ENCODE data around the gene FBXL22. TPM values are rescaled to one million over a fixed set of nuclear protein-coding genes. Genes with fewer than 3 reads are reported as not detected.
A peak's percentile ranks its signal among the peaks of the same experiment; 100 is the strongest.

The FBXL22 gene, protein sequence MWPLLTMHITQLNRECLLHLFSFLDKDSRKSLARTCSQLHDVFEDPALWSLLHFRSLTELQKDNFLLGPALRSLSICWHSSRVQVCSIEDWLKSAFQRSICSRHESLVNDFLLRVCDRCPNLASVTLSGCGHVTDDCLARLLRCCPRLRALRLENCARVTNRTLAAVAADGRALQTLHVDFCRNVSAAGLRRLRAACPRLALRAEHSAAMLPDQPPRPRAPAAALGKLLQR
- total RNA-seq (2014; rRNA removed; shearing (Covaris generic)): 0.18 and 2.1 TPM in 2 replicates

DNA sequence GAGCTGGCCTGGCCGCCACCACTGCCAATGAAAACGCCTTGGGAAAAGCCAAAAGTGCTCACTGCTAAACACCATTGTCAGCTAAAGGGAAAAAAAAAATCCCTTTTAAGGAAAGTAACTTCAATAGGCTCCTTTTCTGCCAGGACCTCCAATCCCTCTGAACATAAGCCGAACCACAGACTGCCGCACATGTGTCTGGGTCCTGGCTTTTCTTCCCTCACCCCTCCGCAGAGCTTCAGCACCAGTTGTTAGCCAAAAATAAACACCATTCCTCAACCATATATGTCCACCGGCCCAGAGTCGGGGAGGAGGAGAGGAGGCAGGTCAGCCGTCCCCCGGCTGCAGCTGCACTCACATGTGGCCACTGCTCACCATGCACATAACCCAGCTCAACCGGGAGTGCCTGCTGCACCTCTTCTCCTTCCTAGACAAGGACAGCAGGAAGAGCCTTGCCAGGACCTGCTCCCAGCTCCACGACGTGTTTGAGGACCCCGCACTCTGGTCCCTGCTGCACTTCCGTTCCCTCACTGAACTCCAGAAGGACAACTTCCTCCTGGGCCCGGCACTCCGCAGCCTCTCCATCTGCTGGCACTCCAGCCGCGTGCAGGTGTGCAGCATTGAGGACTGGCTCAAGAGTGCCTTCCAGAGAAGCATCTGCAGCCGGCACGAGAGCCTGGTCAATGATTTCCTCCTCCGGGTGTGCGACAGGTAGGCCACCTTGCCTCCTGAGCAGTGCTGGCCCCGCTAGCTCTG lies at the start of gene FBXL22:
TSS of gene FBXL22 (plus strand) at position 350 of the 753 bp plus-strand sequence. CDS start at position 356, 6 bp downstream.
- peak in 1 of 2 experiments; percentile 44 for DNase-seq (ENCODE audit: low read depth in 1 of 2, low spot score in 2 of 2)
- no peak within 1 kb of the TSS for H3K4me3 ChIP-seq
- H3K4me1 ChIP-seq (replicated peaks): peaks cover 39% of the 10 kb centered on the region
- no peak within 1 kb of the TSS for H3K27ac ChIP-seq
- H3K36me3 ChIP-seq: peaks cover 17% of the 10 kb centered on the region; the same call in 1 of the 2 replicates
- no peaks in the 10 kb centered on the region for H3K27me3 ChIP-seq (replicated peaks)
- H3K9me3 ChIP-seq (replicated peaks): no peaks in the 10 kb centered on the region

DNA sequence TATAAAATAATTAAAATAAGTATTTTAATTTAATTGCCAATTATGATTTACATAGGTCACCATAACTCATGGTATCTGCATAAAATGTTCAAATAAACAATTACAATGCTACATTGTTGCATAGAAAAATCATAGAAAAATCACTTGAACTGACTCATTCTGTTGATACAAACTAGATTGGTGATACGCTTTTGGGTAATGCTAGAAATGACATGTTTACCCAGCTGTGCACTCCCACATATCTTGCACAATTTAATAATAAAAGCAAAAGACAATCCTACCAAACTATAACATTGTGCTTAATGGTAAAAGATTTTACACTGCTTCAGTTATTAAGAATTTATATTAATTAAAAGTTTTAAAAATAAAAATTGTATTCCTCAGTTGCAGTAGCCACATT lies 45.8 kb upstream of the FBXL22 start:
- no peaks in the 10 kb centered on the region for H3K27me3 ChIP-seq (replicated peaks)
- H3K4me1 ChIP-seq (replicated peaks): peaks cover 21% of the 10 kb centered on the region
- no peak for DNase-seq (ENCODE audit: low read depth in 1 of 2, low spot score in 2 of 2)
- no peak overlapping the region for H3K4me3 ChIP-seq
- H3K36me3 ChIP-seq: no peaks in the 10 kb centered on the region; the same call in 1 of the 2 replicates
- no peaks in the 10 kb centered on the region for H3K9me3 ChIP-seq (replicated peaks)
- no peak overlapping the region for H3K27ac ChIP-seq

DNA sequence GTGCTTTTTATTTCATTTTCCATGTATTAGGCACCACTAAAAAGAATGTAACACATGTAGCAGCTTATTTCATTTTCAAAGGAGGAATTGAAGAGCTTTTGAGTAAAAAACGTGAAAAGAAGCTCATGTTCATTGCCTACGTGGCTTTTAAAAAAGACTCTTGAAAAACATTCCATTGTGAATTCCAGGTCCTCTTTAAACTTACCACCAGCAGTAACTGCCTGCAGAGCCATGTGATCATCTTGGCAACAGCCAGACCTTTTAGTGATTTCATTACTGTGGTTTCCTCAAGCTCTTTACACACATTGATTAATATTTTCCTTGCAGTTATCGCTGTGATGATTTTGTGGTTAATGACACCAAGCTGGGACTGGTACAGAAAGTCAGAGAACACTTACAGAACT lies 43.8 kb upstream of the FBXL22 start:
- peak overlapping the region; percentile 75 for H3K27ac ChIP-seq
- peaks cover 7% of the 10 kb centered on the region for H3K36me3 ChIP-seq
- H3K9me3 ChIP-seq (replicated peaks): no peaks in the 10 kb centered on the region
- no peak overlapping the region for H3K4me3 ChIP-seq
- peak; percentile 54 to 55 for DNase-seq (ENCODE audit: low read depth in 1 of 2, low spot score in 2 of 2)
- H3K4me1 ChIP-seq (replicated peaks): peaks cover 21% of the 10 kb centered on the region
- H3K27me3 ChIP-seq (replicated peaks): no peaks in the 10 kb centered on the region

DNA sequence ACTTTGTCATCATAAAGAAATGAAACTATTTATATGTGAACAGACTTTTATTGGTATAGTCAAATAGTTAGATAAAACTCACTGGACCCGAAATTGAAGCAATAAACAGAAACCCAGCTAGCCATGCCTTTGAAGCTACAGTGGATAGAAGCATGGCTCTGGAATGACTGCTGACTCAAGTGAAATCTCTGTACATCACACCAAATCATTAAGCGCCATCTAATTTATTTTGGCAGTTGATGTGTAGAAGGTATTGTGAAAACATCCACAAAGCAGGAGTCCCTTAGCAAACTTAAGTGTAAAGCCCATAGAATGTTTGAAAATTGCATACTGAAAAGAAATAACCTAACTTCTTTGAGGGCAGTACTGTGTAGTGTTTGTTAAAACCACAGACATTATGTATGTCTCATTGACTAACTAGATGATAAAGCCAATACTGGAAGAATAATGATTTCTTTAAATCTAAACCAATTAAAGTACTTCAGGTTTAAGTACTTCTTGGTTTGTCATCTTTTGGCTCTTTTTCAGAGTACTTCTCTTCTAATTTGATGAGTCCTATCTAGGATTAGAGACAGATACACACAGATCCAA lies 42.8 kb upstream of the FBXL22 start:
- H3K27me3 ChIP-seq (replicated peaks): no peaks in the 10 kb centered on the region
- H3K4me1 ChIP-seq (replicated peaks): peaks cover 21% of the 10 kb centered on the region
- no peak overlapping the region for H3K4me3 ChIP-seq
- no peak for DNase-seq (ENCODE audit: low read depth in 1 of 2, low spot score in 2 of 2)
- 0 out of 2 replicates have a peak overlapping the region, but pooled peaks have one; percentile 75 for H3K27ac ChIP-seq
- no peaks in the 10 kb centered on the region for H3K9me3 ChIP-seq (replicated peaks)
- H3K36me3 ChIP-seq: peaks cover 10% of the 10 kb centered on the region

DNA sequence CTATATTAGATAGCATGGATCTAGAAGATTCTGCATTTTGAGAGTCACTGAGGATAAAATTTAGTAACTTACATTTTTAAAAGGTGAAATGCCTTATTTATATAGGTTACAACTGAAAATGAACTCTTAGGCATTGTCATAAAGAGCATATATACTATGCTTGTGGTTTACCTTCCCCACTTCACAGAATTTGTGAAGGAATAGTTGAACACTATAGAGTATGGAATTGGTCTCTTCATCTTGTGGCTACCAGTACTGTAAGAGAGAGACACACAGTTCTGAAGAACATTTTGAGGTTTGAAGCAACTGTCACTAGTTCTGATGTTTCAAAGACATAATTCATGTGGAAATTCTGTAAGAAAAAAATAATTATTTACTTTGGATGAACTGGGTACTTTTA lies 41.7 kb upstream of the FBXL22 start:
- H3K9me3 ChIP-seq (replicated peaks): no peaks in the 10 kb centered on the region
- DNase-seq (ENCODE audit: low read depth in 1 of 2, low spot score in 2 of 2): no peak
- H3K4me3 ChIP-seq: no peak overlapping the region
- H3K36me3 ChIP-seq: peaks cover 16% of the 10 kb centered on the region
- no peaks in the 10 kb centered on the region for H3K27me3 ChIP-seq (replicated peaks)
- peaks cover 21% of the 10 kb centered on the region for H3K4me1 ChIP-seq (replicated peaks)
- H3K27ac ChIP-seq: no peak overlapping the region

- Histone ChIP-seq H3K4me1 (replicated peaks) (peaks cover 21% of the 10 kb centered on the region), H3K36me3 (peaks cover 24% of the 10 kb centered on the region), H3K9me3 (replicated peaks) (no peaks in the 10 kb centered on the region), H3K4me3 (no peak overlapping the region), H3K27ac (no peak overlapping the region), H3K27me3 (replicated peaks) (no peaks in the 10 kb centered on the region)
- DNase-seq (ENCODE audit: low read depth in 1 of 2, low spot score in 2 of 2): no peak
Measured at GRCh38 chr15:63556246-63556645, 40.9 kb upstream of the FBXL22 start.

DNA sequence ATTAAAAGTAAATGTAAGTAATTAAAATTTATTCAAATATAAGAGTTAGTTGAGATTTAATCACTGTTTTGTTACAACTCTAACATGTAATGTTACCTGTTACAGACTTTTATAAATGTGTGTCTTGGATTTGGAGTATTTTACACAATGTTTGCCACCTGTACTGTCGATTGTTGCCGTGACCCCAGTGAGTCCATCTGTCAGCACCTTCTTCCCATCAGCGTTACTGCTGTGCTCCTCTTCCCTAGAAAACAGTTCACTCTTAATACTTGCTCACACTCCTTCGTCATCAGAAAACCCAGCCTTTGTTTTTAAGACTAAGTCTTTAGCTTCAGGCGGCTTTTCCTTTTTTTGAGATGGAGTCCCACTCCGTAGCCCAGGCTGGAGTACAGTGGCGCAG lies 40.5 kb upstream of the FBXL22 start:
- no peaks in the 10 kb centered on the region for H3K9me3 ChIP-seq (replicated peaks)
- H3K27ac ChIP-seq: no peak overlapping the region
- H3K27me3 ChIP-seq (replicated peaks): no peaks in the 10 kb centered on the region
- DNase-seq (ENCODE audit: low read depth in 1 of 2, low spot score in 2 of 2): no peak
- peaks cover 21% of the 10 kb centered on the region for H3K4me1 ChIP-seq (replicated peaks)
- H3K4me3 ChIP-seq: no peak overlapping the region
- peaks cover 29% of the 10 kb centered on the region for H3K36me3 ChIP-seq

DNA sequence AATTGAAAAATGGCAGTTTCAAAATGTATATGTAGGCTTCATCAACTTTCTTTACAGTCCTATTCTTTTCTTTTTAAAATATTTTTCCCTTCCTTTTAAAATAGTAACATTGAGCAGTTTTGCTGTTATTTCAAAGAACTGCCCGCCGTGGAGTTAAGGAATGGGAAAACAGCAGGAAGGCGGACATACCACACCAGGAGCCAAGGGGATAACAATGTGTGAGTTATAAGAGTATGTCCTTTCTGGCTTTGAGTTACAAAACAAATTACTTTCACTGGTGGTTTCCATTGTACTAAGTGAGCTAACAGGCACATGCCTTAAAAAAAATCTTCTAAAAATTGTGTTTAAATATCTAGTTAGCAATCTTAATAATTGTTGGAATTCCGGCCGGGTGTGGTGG lies 37.4 kb upstream of the FBXL22 start:
- no peak for DNase-seq (ENCODE audit: low read depth in 1 of 2, low spot score in 2 of 2)
- H3K9me3 ChIP-seq (replicated peaks): no peaks in the 10 kb centered on the region

DNA sequence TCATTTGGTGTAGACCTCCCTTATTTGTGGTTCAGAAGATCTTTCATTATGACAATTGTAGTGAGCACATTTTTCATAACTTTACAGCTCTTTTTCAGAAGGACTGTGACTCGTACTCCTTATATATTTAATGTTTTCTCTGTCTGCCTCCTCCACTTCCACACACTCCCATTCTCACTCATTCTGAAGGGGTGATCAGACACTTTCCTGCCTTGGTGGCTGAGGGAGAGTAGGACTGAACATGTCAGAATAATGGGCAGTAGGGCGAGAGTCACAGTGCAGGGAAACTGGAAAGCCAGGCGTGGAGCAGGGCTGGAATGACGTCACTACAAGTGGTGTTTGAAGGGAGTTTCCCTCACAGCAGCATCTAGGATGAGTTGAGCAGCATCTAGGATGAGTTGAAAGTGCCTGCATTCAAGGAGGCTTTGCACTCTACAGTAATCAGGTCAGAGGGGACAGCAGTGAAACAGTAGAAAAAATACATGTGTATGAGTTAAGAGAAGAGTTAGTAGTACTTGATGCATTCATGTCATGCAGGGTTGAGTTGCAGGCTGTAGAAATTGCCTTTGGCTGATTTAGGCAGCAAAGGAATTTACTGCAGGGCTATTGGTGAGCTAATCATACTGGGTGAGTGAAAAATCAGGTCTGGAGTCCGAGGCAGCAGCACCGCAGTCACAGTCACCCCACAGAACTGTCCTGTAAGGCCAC lies 36.3 kb upstream of the FBXL22 start:
- Histone ChIP-seq H3K4me3 (no peak overlapping the region), H3K9me3 (replicated peaks) (no peaks in the 10 kb centered on the region), H3K36me3 (peaks cover 58% of the 10 kb centered on the region), H3K4me1 (replicated peaks) (no peaks in the 10 kb centered on the region; the same call in 1 of the 2 replicates), H3K27me3 (replicated peaks) (no peaks in the 10 kb centered on the region), H3K27ac (no peak overlapping the region)
- no peak for DNase-seq (ENCODE audit: low read depth in 1 of 2, low spot score in 2 of 2)

More for the DNA sequence above, 37.4 kb upstream of the FBXL22 start:
- no peaks in the 10 kb centered on the region for H3K27me3 ChIP-seq (replicated peaks)
- no peaks in the 10 kb centered on the region; the same call in 1 of the 2 replicates for H3K4me1 ChIP-seq (replicated peaks)
- peaks cover 49% of the 10 kb centered on the region for H3K36me3 ChIP-seq
- no peak overlapping the region for H3K27ac ChIP-seq
- H3K4me3 ChIP-seq: no peak overlapping the region

GRCh38 chr15:63564093-63564492 lies 33.1 kb upstream of the FBXL22 start:
- Histone ChIP-seq H3K27ac (no peak overlapping the region), H3K4me3 (no peak overlapping the region), H3K9me3 (replicated peaks) (no peaks in the 10 kb centered on the region), H3K4me1 (replicated peaks) (no peaks in the 10 kb centered on the region), H3K36me3 (peaks cover 53% of the 10 kb centered on the region), H3K27me3 (replicated peaks) (no peaks in the 10 kb centered on the region)
- DNase-seq (ENCODE audit: low read depth in 1 of 2, low spot score in 2 of 2): no peak

DNA sequence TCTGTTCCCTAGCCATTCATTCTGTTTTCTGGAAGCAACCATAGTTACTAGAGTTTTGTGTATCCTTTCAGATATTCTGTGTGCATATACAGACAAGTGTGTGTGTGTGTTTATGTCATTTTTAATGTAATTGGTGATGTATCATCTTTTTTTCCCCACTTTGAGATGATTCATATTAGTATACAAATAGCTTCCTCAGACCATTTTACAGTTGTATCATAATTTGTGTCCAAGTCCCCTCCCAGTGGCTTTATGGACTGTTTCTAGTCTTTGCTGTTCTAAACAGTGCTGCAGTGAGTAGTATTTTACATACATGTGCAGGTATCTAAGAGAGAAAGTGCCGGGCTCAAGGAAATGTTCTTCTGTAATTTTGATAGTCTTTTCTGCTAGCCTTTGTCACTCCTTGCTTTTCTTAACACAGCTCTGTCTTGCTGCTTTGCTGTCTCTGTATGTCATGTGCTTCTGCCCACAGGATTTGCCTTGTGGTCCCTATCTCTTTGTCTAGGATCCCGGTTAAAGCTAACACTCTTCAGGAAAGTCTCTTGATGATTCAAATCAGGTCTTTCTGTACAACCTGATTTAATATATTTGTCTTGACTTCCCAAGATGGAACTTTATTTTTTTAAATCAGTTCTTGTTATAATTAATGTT lies 31.5 kb upstream of the FBXL22 start:
- no peak for DNase-seq (ENCODE audit: low read depth in 1 of 2, low spot score in 2 of 2)
- H3K36me3 ChIP-seq: peaks cover 55% of the 10 kb centered on the region
- no peak overlapping the region for H3K27ac ChIP-seq
- H3K4me3 ChIP-seq: no peak overlapping the region
- no peaks in the 10 kb centered on the region for H3K4me1 ChIP-seq (replicated peaks)
- no peaks in the 10 kb centered on the region for H3K9me3 ChIP-seq (replicated peaks)
- H3K27me3 ChIP-seq (replicated peaks): no peaks in the 10 kb centered on the region

DNA sequence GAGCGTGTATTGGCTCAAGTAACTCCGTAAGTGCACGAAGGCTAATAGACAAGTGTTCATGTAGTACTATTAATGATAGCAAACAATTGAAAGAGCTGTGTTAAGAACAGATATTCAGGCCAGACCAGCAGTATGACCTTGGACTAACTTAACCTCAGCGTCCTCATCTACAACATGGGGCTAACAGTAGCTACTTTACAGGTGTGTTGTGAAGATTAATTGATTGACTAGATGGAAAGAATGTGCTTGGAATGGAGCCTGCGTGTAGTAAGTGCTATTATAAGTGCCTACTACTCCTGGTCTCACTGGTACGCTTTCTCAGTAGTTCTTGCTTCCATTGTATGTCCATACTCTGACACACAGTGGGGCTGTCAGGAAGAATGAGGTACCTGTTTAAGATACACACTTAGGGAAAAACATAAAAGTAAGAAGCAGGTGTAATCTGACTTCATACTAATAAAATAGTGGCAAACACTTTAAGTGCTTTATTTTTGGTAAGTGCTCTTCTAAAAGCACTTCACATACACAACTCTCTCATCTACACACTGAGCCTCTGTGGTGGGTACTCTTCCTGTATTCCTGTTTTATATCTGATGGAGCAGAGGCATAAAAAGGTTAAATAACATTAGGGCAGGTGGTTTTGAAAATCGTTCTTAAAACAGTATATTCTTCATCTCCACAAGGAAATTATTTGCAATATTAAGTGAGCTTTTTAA lies 24.3 kb upstream of the FBXL22 start:
- Histone ChIP-seq H3K27ac (no peak overlapping the region), H3K36me3 (peaks cover 39% of the 10 kb centered on the region), H3K9me3 (replicated peaks) (no peaks in the 10 kb centered on the region), H3K27me3 (replicated peaks) (no peaks in the 10 kb centered on the region), H3K4me3 (no peak overlapping the region), H3K4me1 (replicated peaks) (no peaks in the 10 kb centered on the region)
- no peak for DNase-seq (ENCODE audit: low read depth in 1 of 2, low spot score in 2 of 2)

DNA sequence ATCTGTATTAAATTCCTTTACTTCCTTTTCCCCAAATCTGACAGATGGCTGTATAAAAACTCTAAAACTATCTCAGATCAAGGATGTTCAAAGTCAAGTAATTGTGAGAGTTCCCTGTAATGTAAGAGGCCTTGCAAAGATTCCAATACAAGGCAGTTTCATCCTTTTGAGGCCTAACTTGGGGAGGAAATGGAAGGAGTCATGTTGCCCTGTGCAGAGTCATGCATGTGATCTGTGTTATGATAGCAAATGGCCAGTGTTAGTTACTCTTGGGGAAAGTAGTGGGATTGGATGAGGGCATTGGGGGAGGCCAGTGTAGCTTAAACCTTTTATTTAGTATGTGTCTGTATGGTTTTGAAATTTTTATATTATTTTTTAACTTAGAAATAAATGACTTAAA lies 23.7 kb upstream of the FBXL22 start:
- H3K4me1 ChIP-seq (replicated peaks): no peaks in the 10 kb centered on the region
- H3K36me3 ChIP-seq: peaks cover 38% of the 10 kb centered on the region
- no peak overlapping the region for H3K27ac ChIP-seq
- no peak overlapping the region for H3K4me3 ChIP-seq
- DNase-seq (ENCODE audit: low read depth in 1 of 2, low spot score in 2 of 2): no peak
- H3K27me3 ChIP-seq (replicated peaks): no peaks in the 10 kb centered on the region
- no peaks in the 10 kb centered on the region for H3K9me3 ChIP-seq (replicated peaks)

All from SJSA1 (cell line).